HG02970 (cell line): ENCODE measurements around the gene BANF2.

Experiments used
- ATAC-seq: cut with Tn5 transposase; IDR thresholded peaks from one replicate; pipeline ENCODE4 v1.9.1; 2021; ENCODE audit warnings: mild to moderate bottlenecking, moderate library complexity, moderate number of reproducible peaks; ENCODE audit not compliant: unreplicated experiment, low FRiP score

Gene BANF2

DNA sequence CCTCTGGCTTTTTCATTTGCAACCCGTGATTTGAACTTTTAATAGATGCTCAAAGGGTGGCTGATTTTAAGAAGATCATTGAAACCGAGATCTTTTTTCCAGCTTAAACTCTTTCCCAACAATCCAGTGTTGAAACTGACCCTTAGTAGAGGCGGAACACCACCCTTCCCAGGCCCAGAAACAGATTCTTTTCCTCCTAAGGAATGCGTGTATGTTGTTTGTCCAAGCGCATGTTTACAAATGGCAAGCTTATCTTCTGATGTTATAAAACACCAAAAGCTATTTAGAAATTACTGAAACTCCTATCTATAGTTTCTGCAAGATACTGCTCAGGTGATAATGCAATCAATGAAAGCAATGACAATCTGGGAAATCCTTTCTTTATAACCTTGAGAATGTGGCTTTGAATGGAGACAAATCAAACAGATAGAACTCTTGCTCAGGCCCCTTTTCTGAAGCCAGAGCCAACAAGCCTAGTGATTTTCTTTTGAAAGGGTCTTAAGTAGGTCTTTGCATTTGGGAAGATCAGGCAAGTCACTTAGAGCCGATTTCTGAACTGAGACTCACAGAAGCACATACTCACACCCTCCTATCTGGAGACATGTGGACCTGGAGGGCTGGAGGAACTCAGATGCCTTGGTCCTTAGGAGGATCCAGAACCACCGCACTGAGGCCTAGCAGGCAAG, 9.1 kb downstream of the BANF2 start:
- ATAC-seq: no peak

DNA sequence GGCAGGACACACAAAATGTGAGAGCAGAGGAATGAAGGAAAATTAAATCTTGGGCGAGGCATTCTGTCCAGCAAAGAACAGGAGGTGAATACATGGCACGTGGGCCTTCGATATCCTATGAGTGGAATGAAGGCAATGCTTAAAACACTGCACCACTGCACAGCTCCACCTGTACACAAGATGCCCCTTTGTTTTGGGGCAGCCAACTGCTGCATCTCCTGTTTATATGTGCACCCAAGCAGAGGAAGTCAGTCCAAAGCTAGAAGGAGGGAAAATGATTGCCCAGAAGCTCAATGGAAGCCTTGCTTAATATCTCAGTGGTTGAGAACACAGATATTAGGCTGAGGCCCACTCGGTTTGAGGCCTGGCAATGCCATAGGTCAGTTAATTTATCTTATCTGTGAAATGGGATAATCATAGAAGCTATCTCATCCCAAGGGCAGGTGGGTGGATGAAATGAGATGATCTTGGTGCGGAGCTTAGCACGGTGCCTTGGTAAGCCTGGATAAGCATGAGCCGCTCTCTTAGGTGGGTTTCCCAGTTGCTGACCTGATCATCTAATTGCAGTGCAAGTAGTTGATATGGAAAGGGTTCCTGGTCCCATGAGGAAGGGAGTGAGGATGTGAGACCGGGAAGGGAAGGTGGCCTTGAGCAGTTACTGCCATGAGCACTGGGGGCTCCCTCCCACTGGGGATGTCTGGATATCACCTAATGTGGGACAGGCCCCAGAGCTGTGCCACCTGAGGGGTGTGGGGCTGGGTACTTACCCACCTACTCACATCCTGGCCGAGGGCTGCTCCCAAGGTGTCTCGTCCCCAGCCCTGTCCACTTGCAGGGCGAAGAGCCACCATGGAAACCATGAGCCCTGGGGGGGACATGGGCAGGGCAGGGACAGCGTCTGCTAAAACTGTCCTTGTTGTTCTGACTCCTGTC, 9.9 kb downstream of the BANF2 start:
- no peak for ATAC-seq

DNA sequence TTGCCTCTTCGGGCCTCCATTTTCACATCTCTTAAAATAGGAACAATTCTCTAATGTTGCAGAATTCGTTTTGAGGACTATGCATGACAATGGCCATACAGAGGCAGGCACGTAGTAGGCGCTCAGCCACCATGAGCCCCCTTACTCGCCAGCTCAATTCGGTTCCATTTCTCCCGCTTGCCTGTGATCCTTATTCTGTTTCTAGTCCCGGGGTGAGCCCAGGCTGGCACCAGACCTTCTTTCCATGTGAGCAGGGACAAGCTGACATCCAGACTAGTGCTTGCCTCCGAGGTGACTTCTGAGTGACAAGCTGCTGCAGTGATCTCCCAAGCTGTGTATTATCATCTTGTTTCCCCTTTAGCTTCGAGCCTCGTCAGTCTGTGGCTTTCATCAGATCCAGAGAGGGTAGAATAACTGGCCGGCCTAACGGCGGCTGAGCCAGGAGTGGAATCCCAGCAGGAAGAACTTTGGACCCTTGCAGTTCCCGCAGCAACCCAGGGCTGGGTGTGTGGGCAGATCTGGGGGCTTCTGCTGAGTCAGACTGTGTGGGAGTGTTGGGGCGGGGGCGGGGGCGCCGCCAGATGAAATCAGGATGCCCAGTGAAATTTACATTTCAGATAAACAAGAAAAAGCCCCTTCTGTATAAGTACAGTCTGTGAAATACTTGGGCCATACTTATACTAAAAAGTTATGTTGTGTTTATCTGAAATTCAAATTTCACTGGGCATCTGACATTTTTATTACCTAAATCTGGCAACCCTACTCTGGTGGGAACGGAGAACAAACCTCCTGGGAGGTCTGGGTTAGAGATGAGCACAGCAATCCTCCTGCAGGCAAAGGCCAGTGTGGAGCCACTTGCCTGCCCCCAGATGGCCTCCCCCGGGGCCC, 10.9 kb downstream of the BANF2 start:
- ATAC-seq: no peak

DNA sequence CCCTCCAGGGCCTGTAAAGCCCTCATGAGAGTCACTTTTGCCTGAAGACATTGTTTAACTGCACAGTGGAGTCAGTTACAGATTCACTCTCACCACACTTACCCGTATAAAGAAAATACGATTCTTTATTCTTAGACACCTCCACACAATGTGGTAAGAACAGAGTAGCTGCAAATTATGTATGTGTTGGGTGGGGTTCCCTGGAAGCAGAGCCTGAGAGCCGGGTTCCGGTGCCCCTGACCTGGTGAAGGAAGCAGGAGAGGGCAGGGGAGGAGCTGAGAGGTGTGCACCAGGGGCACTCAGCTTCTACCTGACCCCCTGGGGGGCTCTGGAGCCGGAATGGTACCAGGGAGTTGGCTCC, 11.5 kb downstream of the BANF2 start:
- no peak for ATAC-seq

DNA sequence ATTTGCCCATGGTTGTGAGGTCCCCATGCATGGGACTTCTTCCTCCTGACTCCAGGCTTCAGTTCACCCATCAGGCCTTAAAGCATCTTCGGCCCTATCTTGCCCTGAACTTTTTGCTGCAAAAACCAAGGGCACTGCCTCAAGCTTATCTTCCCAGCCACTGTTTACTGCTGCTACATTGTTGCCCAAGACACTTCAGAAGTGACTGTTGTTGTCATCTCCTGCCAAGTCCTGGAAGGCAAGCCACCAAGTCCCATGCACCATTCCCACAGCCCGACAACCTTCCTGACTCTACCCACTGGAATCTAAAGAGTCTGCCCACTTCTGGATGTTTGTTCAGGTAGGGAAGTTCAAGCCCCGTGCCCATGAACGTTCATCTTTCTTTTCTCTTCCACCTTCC, 12.4 kb downstream of the BANF2 start:
- no peak for ATAC-seq

DNA sequence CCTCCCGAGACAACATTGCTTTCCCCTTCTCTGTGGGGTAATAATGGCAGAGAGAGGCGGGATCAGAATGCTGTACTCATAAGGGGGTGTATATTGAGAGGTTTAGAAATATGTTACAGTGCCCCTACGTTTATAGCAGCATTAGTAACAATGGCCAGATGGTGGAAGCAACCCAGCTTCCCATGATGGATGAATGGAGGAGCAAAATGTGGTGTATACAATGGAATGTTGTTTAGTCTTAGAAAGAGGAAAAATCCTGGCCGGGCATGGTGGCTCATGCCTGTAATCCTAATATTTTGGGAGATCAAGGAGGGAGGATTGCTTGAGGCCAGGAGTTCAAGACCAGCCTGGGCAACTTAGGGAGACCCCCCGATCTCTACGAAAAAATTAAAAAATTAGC, 12.9 kb downstream of the BANF2 start:
- no peak for ATAC-seq

DNA sequence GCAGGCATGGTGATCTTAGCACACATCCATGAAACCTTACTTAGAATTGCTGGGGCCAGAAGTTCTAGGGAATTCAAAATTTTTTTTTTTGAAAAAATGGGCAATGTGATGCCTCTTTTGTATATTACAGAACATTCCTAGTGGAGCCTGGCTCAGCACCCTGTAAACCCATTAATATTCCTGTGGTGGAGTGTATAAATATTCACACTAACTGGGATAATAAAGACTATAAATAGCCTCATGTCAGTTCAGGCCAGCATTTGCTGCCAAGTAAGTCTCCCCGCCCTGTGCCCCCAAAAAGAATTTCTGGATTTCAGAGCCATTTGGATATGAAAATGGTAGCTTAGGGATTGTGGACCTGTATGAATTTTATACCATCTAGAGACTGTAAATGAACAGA, 14.8 kb downstream of the BANF2 start:
- no peak for ATAC-seq

DNA sequence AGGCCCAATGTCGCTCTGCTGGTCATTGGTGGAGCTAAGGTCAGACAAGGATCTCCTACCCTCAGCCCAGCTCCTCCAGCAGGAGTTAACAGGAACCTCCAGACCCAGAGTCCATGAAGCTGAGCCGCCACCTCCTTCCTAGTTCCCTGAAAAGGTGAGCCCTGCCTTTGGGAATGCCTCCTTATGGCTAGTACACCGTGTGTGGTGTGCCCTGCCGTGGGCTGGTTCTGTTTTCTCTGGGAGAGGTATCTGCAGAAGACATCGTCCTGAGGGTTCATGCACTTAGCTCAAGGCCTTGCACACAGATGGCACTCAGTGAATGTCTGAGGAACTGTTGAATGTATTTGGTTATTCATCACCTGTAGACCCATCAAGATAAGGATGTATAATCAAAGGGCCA, 15.3 kb downstream of the BANF2 start:
- no peak for ATAC-seq

DNA sequence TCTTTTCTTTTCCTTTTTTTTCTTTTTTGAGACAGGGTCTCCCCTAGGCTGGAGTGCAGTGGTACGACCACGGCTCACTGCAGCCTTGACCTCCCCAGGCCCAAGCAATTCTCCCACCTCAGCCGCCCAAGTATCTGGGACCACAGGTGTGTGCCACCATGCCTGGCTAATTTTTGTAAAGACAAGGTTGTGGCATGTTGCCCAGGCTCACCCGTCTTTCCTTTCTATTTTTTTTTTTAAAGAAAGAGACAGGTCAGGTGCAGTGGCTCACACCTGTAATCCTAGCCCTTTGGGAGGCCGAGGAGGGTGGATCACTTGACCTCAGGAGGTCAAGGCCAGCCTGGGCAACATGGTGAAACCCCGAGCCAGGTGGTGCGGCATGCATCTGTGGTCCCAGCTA, 16.6 kb downstream of the BANF2 start:
- ATAC-seq: no peak

DNA sequence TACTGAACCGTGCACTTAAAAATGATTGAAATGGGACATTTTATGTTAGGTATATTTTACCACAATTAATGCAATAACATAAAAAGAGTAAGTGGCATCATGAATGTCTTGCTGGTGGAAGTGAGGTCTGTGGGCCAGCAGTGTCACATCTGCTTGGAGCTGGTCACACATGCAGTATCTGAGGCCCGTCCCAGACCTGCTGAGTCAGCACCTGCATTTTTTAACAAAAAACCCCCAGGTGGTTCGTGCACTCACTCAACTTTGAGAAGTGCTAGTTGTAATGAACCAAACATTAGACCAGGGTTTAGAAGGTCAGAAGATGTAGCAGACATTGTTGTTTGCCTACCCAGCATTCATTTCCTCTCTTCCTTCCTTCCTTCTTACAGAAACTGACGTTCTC, 21.0 kb downstream of the BANF2 start:
- no peak for ATAC-seq

DNA sequence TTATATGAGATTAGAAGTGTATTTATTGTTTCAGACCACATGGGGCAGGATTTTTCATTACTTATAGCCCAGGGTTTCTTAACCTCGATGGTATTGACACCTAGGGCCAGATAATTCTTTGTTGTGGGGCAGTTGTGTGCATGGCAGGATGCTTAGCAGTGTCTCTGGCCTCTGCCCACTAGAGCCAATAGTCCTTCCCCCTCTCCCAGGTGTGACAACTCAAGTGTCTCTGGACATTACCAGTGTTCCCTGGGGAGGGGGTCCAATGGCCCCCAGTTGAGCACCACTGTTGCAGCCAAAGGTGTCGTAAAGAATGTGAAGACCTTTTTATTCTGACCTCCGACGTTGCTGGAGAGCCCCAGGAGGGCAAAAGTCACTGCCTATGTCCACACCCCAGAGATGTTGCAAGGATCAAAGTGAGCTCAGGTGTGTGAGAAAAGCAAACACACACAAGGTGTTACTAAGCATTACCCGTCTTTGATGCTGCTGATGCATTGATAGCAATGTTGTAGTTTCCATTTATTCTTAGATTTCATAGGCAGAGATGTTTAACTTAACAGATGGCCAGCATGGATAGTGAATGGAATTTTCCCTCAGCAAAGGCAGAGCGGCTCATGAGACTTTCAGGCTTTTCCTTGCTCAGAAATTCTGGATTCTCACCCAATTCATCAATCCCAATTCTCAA, 22.2 kb downstream of the BANF2 start:
- no peak for ATAC-seq

DNA sequence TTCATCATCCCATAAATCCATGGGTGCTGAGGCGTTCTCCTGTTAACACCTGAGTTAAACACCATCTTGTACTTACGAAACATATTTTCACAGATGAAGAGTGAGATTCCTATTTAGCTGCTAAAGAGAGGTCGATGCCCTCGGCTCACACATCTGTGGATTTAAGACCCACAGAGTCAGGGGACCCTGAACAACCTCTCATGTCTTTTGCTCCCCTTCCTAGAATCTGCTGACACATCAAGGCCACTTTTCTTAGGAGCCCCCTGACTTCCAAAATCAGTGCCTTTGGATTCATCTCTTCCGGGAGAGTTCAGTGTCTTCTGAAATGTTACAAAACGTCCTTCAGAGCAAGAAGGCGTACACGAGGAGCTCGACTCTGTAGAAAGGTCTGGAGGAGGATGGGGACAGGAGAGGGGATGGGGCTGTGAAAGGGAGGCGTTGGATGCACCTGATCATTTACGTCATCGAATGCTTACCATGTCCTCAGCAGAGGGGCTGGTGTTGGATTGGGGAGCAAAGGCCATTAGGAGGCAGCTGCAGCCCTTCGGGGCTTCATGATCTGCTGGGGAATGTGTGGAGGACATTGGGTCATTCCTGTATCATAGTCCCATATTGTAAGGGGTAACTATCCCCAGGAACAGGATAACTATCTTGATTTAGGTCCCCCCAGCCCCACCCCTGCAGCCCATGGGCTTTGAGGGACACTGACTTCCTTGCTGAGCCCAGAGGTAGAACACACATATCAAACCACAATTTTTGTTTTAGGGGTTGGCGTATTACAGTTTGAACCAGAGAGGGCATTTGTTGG, 22.9 kb downstream of the BANF2 start:
- no peak for ATAC-seq

DNA sequence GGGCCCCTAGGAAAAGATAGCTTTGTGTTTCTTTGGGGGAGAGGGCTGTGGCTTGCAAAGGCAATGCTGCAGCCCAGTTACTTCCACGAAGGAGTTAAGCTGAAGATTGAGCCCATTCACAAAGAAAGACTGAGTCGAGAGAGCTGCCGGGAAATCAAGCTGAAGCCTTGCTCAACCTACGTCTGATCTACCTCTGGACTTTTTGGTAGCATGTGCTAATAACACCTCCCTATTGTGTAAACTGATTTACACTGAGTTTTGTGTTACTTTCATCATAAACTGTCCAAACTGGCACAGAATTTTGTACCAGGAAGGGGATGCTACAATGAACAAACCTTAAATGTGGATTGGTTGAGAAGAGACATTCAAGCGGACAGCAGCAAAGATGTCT, 23.5 kb downstream of the BANF2 start:
- no peak for ATAC-seq

DNA sequence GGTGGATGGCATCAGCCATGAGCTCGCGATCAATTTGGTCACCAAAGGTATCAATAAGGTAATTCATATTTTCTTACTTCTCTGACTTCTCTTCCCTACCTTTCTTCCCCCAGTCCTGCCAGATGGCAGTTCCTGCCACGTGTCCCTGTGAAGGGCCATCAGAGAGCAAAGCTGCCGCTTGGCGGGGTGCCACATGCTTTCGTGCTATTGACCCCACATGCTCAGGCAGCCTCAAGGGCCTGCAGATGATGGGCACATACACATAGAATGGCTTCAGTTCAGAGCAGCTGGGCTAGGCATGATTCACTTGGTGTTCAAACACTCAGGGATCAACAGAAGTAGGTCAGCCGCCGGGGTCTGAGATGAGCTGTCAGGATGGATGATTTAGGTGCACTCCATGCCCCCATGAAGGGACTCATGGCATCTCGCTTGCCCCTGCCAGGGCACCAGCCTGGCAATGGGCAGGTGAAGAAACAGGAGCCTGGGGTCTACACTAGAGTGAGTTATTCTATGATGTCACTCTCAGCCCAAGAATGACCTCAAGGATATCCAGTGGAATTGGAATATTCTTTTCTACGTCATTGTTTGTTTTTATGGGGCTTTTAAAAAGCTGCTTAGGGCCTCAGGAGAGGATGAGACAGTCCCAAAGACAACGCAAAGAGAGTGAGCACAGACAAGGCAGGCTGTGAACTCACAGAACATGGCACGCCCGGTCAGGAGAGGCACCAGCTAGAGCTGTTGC, 25.5 kb downstream of the BANF2 start:
- no peak for ATAC-seq

DNA sequence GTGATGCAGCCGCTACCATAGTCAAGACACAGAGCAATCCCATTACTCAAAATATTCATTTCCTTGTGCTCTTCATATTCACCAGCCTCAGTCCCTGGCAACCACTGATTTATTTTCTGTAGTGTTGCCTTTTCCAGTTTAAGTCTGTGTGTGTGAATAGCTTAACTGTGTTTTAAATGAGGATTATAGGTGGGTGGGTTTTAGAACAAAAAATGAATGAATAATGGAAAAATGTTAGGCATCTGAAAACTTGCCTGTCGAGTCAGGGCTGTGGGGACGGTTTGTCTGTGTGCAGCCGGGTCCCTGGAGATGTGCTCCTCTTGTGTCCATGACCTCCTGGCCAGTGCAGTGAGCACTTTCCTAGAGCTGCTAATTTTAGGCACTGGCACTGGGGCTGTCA, 27.1 kb downstream of the BANF2 start:
- no peak for ATAC-seq

DNA sequence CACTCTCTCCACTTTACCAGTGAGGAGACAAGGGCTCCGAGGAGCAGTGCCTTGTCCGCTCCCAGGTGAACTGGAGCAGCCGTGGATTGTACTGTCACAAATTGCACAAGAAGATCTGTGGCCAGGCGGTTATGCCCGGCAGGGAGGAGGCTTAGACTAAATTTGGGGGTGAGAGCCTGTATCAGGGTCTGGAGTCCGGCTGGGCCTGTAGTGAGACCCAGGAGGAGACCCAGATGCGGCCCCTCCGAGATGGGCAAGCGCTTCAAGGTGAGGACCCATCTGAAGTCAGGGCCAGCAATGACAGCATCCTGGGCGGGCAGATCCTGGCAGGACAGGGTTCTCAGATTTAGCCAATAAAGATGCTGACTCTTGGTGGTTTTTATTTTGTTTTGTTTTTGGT, 27.6 kb downstream of the BANF2 start:
- no peak for ATAC-seq

DNA sequence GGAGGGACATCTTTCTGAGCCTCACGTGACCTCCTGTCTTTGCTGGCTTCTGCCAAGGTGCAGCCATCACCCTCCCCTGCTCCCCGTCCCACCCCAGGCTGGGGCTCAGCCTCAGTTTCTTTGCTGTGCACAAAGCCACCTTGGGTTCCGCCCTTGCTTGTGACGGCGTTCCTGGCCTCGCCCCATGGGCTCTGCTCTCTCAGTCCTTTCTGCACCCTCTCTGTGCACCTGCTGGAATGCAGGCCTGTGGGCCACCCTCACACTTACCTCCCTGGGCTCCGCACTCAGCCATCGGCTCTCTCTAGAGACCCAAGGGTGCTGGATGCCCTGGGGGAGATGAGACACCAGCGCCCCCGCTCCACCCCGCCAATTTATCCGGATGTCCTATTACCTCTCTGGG, 28.3 kb downstream of the BANF2 start:
- ATAC-seq: no peak

DNA sequence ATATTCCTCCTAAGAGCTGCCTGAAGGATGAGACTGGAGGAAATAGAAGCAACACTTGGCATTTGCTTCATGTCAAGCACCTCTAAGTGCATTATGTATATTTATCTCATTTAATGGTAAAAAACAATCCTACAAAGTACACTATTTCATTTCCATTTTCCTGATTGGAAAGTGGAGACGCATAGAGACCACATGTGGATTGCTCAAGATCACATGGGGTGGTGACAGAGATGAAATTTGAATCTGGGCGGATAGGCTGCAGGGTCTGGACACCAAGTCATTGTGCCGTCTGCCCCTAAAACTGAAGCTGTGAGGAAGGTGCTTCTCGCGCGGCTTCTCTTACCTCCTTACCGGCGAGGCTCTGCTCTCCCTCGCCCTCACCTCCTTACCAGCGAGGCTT, 30.3 kb downstream of the BANF2 start:
- no peak for ATAC-seq

DNA sequence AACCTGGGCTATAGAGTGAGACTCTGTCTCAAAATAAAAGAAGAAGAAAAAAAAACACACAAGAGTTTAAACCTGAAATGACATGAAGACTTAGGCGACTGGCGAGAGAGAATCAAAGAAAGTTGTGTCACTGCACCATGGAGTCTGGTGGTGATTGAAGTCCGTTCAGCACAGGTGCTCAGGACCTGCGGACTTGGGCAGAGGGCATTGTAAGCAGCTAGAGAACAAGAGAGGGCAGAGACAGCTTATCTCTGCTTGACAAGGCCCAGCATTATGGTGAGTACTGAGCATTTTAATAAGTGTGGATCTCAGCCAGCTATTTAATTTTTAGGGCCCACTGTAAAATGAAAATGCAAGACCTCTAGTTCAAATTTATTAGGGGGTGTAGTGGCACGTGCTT, 31.5 kb downstream of the BANF2 start:
- no peak for ATAC-seq
